Measurements from ENCODE around the gene ZMIZ2. TPM values are rescaled to one million over a fixed set of nuclear protein-coding genes. Genes with fewer than 3 reads are reported as not detected.
A peak's percentile ranks its signal among the peaks of the same experiment; 100 is the strongest.

The ZMIZ2 gene
- total and polyA plus RNA-seq, 2 of the 8 experiments (the other 6 are each of a cell fraction or from before 2014, with no cell fraction given): 24.4 to 66.4 TPM

DNA sequence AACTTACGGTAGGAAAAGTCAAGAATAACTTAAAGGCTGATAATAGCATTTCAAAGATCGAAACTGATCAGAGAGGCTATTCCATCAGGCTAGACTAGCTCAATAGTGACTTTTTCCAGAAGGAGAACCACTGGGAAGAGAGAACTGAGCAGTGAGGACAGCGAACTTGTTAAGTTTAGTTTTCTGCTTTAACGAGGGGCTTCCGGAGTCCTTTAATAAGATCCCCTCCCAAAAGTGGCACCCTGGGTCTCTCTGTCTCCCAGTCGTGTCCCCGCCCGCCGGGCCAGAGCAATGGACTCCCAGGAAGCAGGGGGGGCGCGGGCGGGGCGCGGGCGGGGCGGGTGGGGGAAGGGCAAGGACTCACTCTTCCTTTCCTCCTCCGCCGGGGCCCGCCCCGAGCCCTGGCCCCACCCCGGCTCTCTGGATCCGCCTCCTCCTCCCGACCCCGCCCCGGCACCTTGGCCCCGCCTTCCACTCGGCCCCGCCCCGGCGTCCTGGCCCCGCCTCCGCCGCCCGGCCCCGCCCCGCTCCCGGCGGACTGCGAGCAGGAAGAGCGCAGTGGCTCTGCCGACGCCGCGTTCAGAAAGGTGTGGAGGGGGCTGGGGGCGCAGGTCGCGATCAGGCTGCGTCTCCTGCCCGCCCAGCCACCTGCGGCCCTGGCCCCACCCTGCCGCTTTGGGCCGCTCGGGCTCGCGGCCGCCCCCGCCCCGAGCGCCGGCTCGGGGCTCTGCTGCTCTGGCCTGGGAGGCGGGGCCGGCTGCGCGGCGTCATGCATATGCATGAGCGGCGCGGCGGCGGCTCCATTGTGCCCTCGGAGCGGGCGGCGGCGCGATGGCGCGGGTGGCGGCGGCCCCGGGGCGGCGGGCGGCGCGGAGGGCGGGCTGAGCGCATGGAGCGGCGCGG is at the start of gene ZMIZ2 (continued):
- peak; percentile 0 to 33; a peak in 2 of 3 replicates for TF ChIP-seq POLR2A (IDR thresholded peaks at IDR 0.05; ENCODE audit: control extremely low read depth in 1 of 2, low read depth in 2 of 2, low read length in 2 of 2)
- peak; percentile 72 for TF ChIP-seq KDM4A (IDR thresholded peaks at IDR 0.05; ENCODE audit: low read depth, low read length, severe bottlenecking)
- no peak for TF ChIP-seq CBX8 (IDR thresholded peaks at IDR 0.05; ENCODE audit: borderline replicate concordance, low read depth, low read length)
- TF ChIP-seq SUZ12 (IDR thresholded peaks at IDR 0.05; ENCODE audit: low read length): no peak
- no peak for TF ChIP-seq RFX5 (IDR thresholded peaks at IDR 0.05; ENCODE audit: borderline replicate concordance, low read depth, low read length)
- TF ChIP-seq SP4 (IDR thresholded peaks at IDR 0.05; ENCODE audit: low read length): no peak
- no peak for TF ChIP-seq SAP30 (IDR thresholded peaks at IDR 0.05; ENCODE audit: insufficient read depth, insufficient replicate concordance, low read length)
- TF ChIP-seq SIX5 (IDR thresholded peaks at IDR 0.05; ENCODE audit: low read depth, low read length): no peak
- peak; percentile 81 for TF ChIP-seq PHF8 (conservative IDR thresholded peaks at IDR 0.05; ENCODE audit: low read depth, low read length)
- TF ChIP-seq TCF12 (IDR thresholded peaks at IDR 0.05; ENCODE audit: low read depth, low read length): 0 out of 2 replicates have a peak, but pooled peaks have one; percentile 29
- no peak for TF ChIP-seq RAD21 (IDR thresholded peaks at IDR 0.05 in 1 of 2, conservative IDR thresholded peaks at IDR 0.05 in 1 of 2; ENCODE audit: low read depth in 2 of 2, low read length in 2 of 2)
- TF ChIP-seq SP1 (IDR thresholded peaks at IDR 0.05; ENCODE audit: low read depth, low read length): no peak
- TF ChIP-seq, protein P1, sequence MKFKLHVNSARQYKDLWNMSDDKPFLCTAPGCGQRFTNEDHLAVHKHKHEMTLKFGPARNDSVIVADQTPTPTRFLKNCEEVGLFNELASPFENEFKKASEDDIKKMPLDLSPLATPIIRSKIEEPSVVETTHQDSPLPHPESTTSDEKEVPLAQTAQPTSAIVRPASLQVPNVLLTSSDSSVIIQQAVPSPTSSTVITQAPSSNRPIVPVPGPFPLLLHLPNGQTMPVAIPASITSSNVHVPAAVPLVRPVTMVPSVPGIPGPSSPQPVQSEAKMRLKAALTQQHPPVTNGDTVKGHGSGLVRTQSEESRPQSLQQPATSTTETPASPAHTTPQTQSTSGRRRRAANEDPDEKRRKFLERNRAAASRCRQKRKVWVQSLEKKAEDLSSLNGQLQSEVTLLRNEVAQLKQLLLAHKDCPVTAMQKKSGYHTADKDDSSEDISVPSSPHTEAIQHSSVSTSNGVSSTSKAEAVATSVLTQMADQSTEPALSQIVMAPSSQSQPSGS (IDR thresholded peaks at IDR 0.05; ENCODE audit: low read length): no peak

All from H1 (cell line).